Right atrium auricular region (tissue), 2 donors: ENCODE measurements around the gene PLEKHG2. TPM values are rescaled to one million over a fixed set of nuclear protein-coding genes. Genes with fewer than 3 reads are reported as not detected.

Experiments
- DNase-seq: peaks from one replicate; pipeline ENCODE4 v3.0.0-alpha.2; 2019; ENCODE audit warnings: low spot score
- H3K27ac ChIP-seq, 2 donors: fragments of 200-600 bp; sonication (generic); 1 replicate in 1 of 2; 2 replicates in 1 of 2; pipeline ENCODE4 v1.5.1; 2016 to 2019
- H3K27me3 ChIP-seq, 2 donors: fragments of 200-600 bp; sonication (generic); one replicate each; pipeline versions ENCODE4 v1.5.1 to v1.6.0; 2017 to 2019
- H3K36me3 ChIP-seq: fragments of 200-600 bp; sonication (generic); one replicate; pipeline ENCODE4 v1.5.1; 2016
- H3K4me1 ChIP-seq, 2 donors: fragments of 200-600 bp; sonication (generic); one replicate each; pipeline versions ENCODE4 v1.5.1 to v1.6.0; 2017 to 2019
- H3K4me3 ChIP-seq, 2 donors: fragments of 200-600 bp; sonication (generic); 1 replicate in 1 of 2; 2 replicates in 1 of 2; pipeline ENCODE4 v1.5.1; 2017 to 2019; ENCODE audit warnings: mild to moderate bottlenecking in 1 of 2, moderate library complexity in 1 of 2
- H3K9me3 ChIP-seq, 2 donors: fragments of 200-600 bp; sonication (generic); one replicate each; pipeline ENCODE4 v1.5.1; 2019
- total RNA-seq, 2 donors: library from RNA; depleted of rRNA; stranded (reverse); fragments of >200 nt; gene quantifications; one replicate each; pipeline ENCODE4 v1.1.0, GENCODE V29; 2016
- TF ChIP-seq, protein P1 (sequence below), 2 donors: fragments of 200-600 bp; sonication (generic); IDR thresholded peaks; one replicate each; pipeline ENCODE4 v1.5.1; 2019; ENCODE audit warnings: antibody characterized with exemption in 2 of 2

PLEKHG2 gene
- total RNA-seq, 2 donors from 2014 or later = 7.5 to 12.0 TPM

DNA sequence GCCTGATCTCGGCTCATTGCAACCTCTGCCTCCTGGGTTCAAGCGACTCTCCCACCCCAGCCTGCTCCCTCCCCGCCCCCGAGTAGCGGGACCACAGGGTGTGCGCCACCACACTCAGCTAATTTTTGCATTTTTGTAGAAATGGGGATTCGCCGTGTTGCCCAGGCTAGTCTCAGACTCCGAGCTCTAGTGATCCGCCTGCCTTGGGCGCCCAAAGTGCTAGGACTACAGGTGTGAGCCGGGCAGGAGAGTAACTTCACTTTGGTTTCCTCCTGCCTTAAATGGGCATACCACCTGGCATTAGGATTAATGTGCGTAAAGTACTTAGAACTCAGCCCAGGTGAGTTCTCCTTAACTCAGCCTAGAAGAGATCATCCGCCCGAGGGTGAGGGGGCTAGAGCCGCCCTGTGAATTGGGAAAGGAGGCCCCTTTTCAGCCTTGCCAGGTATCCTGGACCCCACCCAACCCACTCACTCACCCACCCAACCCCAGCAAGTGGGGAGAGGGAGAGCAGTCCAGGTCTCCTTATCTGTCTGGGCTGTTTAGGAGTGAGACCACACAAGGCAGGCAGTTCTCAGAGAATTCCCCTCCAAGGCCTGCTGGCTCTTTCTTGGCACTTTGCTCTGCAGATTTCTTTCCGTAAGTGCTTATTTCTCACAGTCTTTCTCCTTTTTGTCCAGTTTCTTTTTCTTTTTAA lies 7.1 kb upstream of the PLEKHG2 start:
- Histone ChIP-seq H3K27ac (peak overlapping the region; percentile 99 to 100), H3K36me3 (peaks cover 25% of the 10 kb centered on the region), H3K4me3 (peak overlapping the region; percentile 86 to 89), H3K9me3 (no peaks in the 10 kb centered on the region), H3K27me3 (no peaks in the 10 kb centered on the region), H3K4me1 (peaks cover 0 to 54% of the 10 kb centered on the region in 2 donors)
- TF ChIP-seq, protein P1, sequence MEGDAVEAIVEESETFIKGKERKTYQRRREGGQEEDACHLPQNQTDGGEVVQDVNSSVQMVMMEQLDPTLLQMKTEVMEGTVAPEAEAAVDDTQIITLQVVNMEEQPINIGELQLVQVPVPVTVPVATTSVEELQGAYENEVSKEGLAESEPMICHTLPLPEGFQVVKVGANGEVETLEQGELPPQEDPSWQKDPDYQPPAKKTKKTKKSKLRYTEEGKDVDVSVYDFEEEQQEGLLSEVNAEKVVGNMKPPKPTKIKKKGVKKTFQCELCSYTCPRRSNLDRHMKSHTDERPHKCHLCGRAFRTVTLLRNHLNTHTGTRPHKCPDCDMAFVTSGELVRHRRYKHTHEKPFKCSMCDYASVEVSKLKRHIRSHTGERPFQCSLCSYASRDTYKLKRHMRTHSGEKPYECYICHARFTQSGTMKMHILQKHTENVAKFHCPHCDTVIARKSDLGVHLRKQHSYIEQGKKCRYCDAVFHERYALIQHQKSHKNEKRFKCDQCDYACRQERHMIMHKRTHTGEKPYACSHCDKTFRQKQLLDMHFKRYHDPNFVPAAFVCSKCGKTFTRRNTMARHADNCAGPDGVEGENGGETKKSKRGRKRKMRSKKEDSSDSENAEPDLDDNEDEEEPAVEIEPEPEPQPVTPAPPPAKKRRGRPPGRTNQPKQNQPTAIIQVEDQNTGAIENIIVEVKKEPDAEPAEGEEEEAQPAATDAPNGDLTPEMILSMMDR (IDR thresholded peaks at IDR 0.05) = no peak
- peak; percentile 59 for DNase-seq

- H3K27ac ChIP-seq = peak overlapping the region; percentile 99 to 100
- peaks cover 0 to 57% of the 10 kb centered on the region in 2 donors for H3K4me1 ChIP-seq
- no peaks in the 10 kb centered on the region for H3K9me3 ChIP-seq
- H3K36me3 ChIP-seq = peaks cover 25% of the 10 kb centered on the region
- TF ChIP-seq, protein P1 (IDR thresholded peaks at IDR 0.05) = no peak
- peak; percentile 59 for DNase-seq
- peak overlapping the region; percentile 86 to 89 for H3K4me3 ChIP-seq
- no peaks in the 10 kb centered on the region for H3K27me3 ChIP-seq
Observed at GRCh38 chr19:39405958-39406655, 6.4 kb upstream of the PLEKHG2 start.

DNA sequence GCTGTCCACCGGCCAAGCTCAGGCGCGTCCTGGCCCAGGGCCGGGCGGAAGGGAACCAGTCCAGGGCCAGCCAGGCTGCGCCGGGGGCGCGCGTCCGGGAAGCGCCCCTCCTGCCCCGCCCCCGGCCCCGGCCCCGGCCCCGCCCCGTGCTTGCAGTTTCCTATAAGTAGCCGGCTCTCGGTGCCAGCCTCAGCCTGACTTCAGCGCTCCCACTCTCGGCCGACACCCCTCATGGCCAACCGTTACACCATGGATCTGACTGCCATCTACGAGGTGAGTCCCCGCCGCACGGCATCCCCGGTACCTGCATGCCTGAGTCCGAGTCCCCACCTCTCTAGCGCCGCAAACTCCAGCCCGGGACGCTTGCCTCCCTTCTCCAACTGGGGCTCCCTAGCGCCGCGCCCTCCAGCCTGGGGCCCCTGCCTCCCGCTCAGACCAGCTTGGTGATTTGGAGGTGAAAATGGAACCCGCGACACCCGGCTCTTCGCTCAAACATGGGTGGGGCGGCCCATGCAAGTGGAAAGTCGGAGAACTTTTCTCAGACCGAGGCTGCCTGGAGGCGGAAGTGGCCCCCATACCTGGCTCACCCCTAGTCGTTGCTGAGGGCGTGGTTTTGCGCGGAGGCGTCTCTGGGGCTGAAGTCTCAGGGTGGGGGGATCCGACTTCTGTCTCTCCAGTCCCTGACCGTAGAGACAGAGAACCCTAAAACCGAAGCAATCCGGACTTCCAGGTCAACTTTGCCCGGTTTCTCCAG lies 5.6 kb upstream of the PLEKHG2 start, which contains the start of gene ZFP36:
Gene ZFP36, plus strand, starts transcription at position 192 of the 754 bp plus-strand sequence. Its CDS starts 58 bp downstream, at position 250.
- H3K4me1 ChIP-seq = peaks cover 0 to 57% of the 10 kb centered on the region in 2 donors
- peak within 1 kb of the TSS; percentile 99 to 100 for H3K27ac ChIP-seq
- TF ChIP-seq, protein P1 (IDR thresholded peaks at IDR 0.05) = no peak
- H3K9me3 ChIP-seq = no peaks in the 10 kb centered on the region
- H3K27me3 ChIP-seq = no peaks in the 10 kb centered on the region
- DNase-seq = peak; percentile 98
- H3K36me3 ChIP-seq = peaks cover 25% of the 10 kb centered on the region
- H3K4me3 ChIP-seq = peak within 1 kb of the TSS; percentile 86 to 89

- DNase-seq = peak; percentile 68
Observed at GRCh38 chr19:39407410-39407659, 5.1 kb upstream of the PLEKHG2 start.

GRCh38 chr19:39407660-39408391 lies 4.6 kb upstream of the PLEKHG2 start:
- peak overlapping the region; percentile 99 to 100 for H3K27ac ChIP-seq
- no peaks in the 10 kb centered on the region for H3K9me3 ChIP-seq
- TF ChIP-seq, protein P1 (IDR thresholded peaks at IDR 0.05) = no peak
- no peak for DNase-seq
- no peaks in the 10 kb centered on the region for H3K27me3 ChIP-seq
- H3K36me3 ChIP-seq = peaks cover 25% of the 10 kb centered on the region
- peak overlapping the region; percentile 86 to 89 for H3K4me3 ChIP-seq
- peaks cover 0 to 47% of the 10 kb centered on the region in 2 donors for H3K4me1 ChIP-seq

More at GRCh38 chr19:39407410-39407659, 5.1 kb upstream of the PLEKHG2 start:
- no peaks in the 10 kb centered on the region for H3K9me3 ChIP-seq
- H3K4me1 ChIP-seq = peaks cover 0 to 52% of the 10 kb centered on the region in 2 donors
- H3K4me3 ChIP-seq = peak overlapping the region; percentile 86 to 89
- H3K27me3 ChIP-seq = no peaks in the 10 kb centered on the region
- TF ChIP-seq, protein P1 (IDR thresholded peaks at IDR 0.05) = no peak
- H3K36me3 ChIP-seq = peaks cover 25% of the 10 kb centered on the region
- peak overlapping the region; percentile 99 to 100 for H3K27ac ChIP-seq
